ENCODE data around the gene L3MBTL4.

L3MBTL4 gene

GRCh38 chr18:5979176-5979888 is 435.4 kb downstream of the L3MBTL4 start:
- DNase-seq: no peak

GRCh38 chr18:5977022-5977421 is 437.7 kb downstream of the L3MBTL4 start:
- DNase-seq: no peak

GRCh38 chr18:5975111-5976002 is 439.4 kb downstream of the L3MBTL4 start:
- no peak for DNase-seq

- DNase-seq: no peak
Measured at GRCh38 chr18:5974696-5975095, 440.0 kb downstream of the L3MBTL4 start.

GRCh38 chr18:5973099-5973498 is 441.6 kb downstream of the L3MBTL4 start:
- no peak for DNase-seq

- DNase-seq: no peak
Measured at GRCh38 chr18:5972298-5972697, 442.4 kb downstream of the L3MBTL4 start.

- DNase-seq: no peak
Measured at GRCh38 chr18:5969989-5970403, 444.7 kb downstream of the L3MBTL4 start.

GRCh38 chr18:5969355-5969988 is 445.2 kb downstream of the L3MBTL4 start:
- no peak for DNase-seq

GRCh38 chr18:5967666-5968065 is 447.0 kb downstream of the L3MBTL4 start:
- no peak for DNase-seq

- no peak for DNase-seq
Measured at GRCh38 chr18:5967007-5967406, 447.7 kb downstream of the L3MBTL4 start.

- no peak for DNase-seq
Measured at GRCh38 chr18:5966514-5966913, 448.2 kb downstream of the L3MBTL4 start.

- DNase-seq: no peak
Measured at GRCh38 chr18:5964996-5965395, 449.7 kb downstream of the L3MBTL4 start.

- DNase-seq: no peak
Measured at GRCh38 chr18:5964596-5964995, 450.1 kb downstream of the L3MBTL4 start.

- DNase-seq: no peak
Measured at GRCh38 chr18:5964108-5964507, 450.6 kb downstream of the L3MBTL4 start.

- DNase-seq: no peak
Measured at GRCh38 chr18:5963267-5963666, 451.4 kb downstream of the L3MBTL4 start.

GRCh38 chr18:5962362-5962761 is 452.3 kb downstream of the L3MBTL4 start:
- no peak for DNase-seq

GRCh38 chr18:5961828-5962150 is 452.9 kb downstream of the L3MBTL4 start:
- no peak for DNase-seq

- no peak for DNase-seq
Measured at GRCh38 chr18:5961097-5961827, 453.4 kb downstream of the L3MBTL4 start.

GRCh38 chr18:5958822-5959221 is 455.9 kb downstream of the L3MBTL4 start:
- no peak for DNase-seq

GRCh38 chr18:5955861-5956260 is 458.9 kb downstream of the L3MBTL4 start:
- no peak for DNase-seq

GRCh38 chr18:5951515-5952091 is 463.1 kb downstream of the L3MBTL4 start:
- no peak for DNase-seq

- DNase-seq: no peak
Measured at GRCh38 chr18:5948781-5949180, 465.9 kb downstream of the L3MBTL4 start.

- no peak for DNase-seq
Measured at GRCh38 chr18:5948237-5948636, 466.5 kb downstream of the L3MBTL4 start.
